UCSD-AML1 (cell line): ENCODE measurements around the gene ZNF121.
"Not testable (repeated sequence)": the region's sequence is repeated elsewhere in the genome, so short reads cannot be mapped to it uniquely, and the experiment has no call there.

Experiments used
- DNase-seq: peaks from one replicate; lab custom pipeline; 2025; ENCODE audit not compliant: unreplicated experiment; lab: John Stamatoyannopoulos, UW

ZNF121 gene

DNA sequence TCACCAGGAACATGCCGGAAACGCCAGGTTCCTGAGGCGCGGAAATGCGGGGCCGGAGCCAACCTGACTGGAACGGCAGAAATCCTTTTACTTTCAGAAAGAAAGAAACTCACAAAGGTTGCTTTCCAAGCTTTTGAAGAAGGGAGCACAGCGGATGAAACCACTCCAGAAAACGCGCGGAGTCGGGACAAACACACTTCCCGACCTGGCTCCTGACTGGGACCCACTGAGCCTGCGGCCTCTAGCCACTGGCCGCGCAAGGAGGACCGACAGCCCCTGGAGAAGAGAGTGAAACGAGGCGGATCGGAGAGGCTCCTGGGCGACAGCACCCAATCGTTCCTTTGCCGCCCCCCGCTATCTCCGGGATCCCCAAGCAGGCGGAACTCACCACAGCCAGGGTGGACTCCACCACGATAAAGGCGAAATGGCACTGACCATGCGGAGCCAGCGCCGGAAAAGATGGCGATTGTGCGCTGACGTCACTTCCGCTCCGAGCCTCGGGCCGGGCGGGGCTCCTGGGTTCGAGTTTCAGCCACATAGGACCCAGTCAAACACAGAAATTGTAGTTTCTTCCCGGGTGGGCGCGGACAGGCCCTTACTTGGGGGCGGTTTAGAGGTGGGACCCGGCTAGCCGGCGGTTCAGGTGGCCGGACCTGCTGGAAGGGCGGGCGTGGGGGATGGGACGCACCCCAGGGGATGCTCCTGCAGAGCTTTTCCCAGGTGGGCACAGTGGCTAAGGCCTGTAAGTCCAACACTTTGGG is at the start of gene ZNF121:
ZNF121 (minus strand) TSS at position 432 of the 761 bp plus-strand sequence. CDS start 16,407 bp downstream, outside the sequence.
- DNase-seq, result peak; percentile 86

GRCh38 chr19:9627856-9628255 is 43.6 kb upstream of the ZNF121 start:
- DNase-seq, result peak; percentile 9

- no peak for DNase-seq
Observed at GRCh38 chr19:9622531-9622930, 38.2 kb upstream of the ZNF121 start.

DNA sequence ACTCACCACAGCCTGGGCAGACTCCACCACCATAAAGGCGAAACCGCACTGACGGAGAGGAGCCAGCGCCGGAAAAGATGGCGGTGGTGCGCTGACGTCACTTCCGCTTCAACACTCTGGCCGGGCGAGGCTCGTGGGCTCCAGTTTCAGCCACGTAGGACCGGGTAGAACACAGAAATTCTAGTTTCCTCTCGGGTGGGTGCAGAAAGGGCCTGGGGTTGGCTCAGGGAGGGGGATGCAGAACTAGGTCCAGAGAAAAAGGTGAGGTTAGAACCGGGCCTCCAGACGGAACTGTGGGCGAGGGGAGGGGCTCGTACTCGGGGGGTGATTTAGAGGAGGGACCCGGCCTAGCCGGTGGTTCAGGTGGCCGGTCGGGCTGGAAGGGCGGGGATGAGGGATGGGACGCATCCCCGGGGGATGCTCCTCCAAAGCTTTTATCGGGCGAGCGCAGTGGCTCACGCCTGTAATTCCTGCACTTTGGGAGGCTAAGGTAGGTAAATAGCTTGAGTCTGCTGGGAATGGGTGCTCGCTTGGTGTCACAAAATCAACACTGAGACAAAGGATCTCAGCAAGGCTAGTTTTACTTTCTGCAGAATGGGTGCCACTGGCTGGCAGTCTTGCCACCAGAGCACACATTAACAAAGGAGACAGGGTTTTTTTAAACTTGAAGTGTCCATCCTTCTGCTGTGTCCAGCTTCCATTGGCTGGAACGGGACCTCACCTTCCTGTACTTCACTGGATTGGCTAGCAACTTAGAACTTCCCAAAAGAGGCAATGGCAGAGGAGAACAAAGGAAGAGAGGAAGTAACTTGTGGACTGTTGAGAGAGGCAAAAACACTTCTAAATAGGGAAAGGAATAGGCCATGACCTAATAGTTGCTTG is 37.1 kb upstream of the ZNF121 start, which contains the start of gene ZNF561:
ZNF561 (minus strand) TSS at position 77 of the 882 bp plus-strand sequence. CDS start 1,776 bp downstream, outside the sequence.
- peak; percentile 78 for DNase-seq

DNA sequence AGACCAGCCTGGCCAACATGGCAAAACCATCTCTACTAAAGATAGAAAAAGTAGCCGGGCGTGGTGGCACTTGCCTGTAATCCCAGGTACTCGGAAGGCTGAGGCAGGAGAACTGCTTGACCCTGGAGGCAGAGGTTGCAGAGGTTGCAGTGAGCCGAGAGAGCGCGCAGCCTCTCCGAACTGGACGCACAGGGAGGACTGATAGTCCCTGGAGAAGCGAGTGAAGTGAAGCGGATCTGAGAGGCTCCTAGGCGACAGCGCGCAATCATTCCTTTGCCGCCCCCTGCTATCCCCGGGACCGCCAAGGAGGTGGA is 36.5 kb upstream of the ZNF121 start:
- no peak for DNase-seq

GRCh38 chr19:9615844-9616243 is 31.5 kb upstream of the ZNF121 start:
- DNase-seq, result no peak

DNA sequence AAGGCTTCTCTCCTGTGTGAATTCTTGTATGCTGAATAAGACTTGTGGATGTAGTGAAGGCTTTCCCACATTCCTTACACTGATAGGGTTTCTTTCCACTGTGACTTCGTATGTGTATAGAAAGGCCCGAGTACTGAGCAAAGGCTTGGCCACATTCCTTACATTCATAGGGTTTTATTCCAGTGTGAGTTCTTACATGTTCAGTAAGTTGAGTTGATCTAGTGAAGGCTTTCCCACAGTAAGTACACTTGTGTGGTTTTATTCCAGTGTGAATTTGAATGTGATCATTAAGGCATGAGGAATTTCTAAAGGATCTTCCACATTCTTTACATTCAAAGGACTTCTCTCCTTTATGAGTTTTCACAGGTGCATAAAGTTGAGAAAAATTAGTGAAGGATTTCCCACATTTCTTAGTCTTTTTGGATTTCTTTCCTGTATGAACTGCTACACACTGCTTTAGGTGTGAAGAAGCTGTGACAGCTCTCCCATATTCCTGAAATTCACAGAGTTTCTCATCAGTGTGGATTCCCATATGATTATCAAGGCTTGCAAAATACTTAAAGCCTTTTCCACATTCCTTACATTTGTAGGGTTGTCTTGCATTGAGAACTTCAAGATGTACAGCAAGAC is 26.3 kb upstream of the ZNF121 start:
- DNase-seq, result no peak

GRCh38 chr19:9608912-9609311 is 24.6 kb upstream of the ZNF121 start:
- DNase-seq, result no peak

DNA sequence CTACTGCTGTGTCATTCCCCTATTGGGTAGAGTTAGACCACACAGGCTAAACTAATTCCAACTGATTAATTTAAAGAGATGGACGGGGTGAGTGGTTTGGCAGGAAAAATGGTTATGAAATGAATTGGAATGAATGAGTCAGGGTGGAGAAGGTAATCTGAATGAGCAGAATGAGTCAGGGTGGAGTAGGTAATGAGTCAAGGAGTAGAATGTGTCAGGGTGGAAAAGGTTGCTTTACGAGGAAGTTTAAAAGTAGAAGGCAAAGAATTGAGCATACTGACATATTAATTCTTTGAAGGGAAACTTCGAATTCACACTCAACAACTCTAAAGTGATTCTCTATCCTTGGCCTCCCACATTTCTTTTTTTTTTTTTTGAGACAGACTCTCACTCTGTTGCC is 12.7 kb upstream of the ZNF121 start:
- no peak for DNase-seq

- DNase-seq, result peak; percentile 62
Observed at GRCh38 chr19:9586764-9587163, 2.5 kb upstream of the ZNF121 start.

GRCh38 chr19:9582081-9582725 is 2.1 kb downstream of the ZNF121 start:
- DNase-seq, result not testable (repeated sequence)

GRCh38 chr19:9580728-9581127 is 3.6 kb downstream of the ZNF121 start:
- DNase-seq, result no peak

DNA sequence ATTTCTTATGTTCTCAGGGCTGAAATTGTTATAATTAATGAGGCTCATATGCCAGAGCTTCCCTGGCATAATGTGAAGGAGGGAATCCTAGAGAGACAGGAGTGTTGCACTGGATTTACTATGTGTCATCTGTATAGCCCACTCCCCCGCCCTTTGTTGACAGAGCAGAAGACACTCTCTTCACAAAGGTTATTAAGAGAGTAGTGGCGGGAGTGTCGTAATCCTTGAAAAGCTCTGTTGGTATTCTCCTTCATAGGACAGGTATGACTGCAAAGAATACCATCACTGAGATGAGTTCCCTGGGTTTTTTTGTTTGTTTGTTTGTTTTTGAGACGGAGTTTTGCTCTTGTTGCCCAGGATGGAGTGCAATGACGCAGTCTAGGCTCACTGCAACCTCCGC is 14.0 kb downstream of the ZNF121 start:
- no peak for DNase-seq

GRCh38 chr19:9566729-9567128 is 17.6 kb downstream of the ZNF121 start:
- no peak for DNase-seq

DNA sequence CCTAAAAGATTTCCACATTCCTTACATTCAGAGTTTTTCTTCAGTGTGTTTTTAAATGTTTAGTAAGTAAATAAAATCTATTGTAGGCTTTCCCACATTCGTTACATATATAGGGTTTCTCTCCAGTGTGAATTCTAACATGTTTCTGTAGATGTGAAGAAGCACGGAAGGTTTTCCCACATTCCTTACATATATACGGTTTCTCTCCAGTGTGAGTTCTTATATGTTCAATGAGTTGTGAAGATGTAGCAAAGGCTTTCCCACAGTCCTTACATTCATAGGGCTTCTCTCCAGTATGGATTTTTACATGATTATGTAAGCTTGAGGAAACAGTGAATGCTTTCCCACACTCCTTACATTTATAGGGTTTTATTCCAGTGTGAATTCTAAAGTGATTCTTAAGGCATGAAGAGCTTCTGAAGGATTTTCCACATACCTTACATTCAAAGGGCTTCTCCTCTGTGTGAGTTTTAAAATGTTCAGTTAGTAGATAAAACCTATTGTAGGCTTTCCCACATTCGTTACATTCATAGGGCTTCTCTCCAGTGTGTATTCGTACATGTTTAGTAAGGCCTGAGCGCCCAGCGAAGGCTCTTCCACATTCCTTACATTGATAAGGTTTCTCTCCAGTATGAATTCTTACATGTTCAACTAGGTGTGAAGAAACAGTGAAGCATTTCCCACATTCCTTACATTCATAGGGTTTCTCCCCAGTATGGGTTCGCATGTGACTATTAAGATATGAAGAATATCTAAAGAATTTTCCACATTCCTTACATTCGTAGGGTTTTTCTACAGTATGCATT is 18.2 kb downstream of the ZNF121 start:
- no peak for DNase-seq

DNA sequence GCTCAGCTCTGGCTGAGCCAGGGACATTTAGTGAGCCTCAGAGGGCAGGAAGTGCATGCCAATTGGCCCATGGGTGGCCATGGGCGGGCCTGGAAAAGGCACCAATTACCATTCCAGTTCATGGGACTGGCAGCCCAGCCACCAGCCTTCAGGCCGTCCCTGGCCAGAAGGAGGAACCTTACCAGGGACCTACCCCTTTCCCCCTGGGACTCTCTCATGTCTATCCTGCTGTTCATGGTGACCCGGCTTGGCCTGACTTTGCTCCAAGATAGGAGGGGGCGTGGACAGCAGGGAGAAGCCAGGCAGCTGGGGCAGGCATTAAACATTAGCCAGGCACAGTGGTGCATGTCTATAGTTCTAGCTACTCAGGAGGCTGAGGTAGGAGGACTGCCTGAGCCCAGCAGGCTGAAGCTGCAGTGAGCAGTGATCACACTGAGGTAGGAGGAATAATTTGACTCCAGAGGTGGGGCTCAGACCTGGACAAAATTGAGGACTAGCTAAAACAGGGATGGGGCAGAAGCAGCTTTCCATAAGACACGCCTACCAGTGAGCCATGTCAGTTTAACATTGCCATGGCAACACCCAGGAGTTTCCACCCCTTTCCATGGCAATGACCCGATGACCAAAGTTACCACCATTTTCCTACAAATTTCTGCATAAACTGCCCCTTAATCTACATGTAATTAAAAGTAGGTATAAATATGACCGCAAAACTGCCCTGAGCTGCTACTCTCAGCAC is 31.6 kb downstream of the ZNF121 start:
- no peak for DNase-seq

- no peak for DNase-seq
Observed at GRCh38 chr19:9547870-9548269, 36.4 kb downstream of the ZNF121 start.

GRCh38 chr19:9541281-9541680 is 43.0 kb downstream of the ZNF121 start:
- DNase-seq, result not testable (repeated sequence)

DNA sequence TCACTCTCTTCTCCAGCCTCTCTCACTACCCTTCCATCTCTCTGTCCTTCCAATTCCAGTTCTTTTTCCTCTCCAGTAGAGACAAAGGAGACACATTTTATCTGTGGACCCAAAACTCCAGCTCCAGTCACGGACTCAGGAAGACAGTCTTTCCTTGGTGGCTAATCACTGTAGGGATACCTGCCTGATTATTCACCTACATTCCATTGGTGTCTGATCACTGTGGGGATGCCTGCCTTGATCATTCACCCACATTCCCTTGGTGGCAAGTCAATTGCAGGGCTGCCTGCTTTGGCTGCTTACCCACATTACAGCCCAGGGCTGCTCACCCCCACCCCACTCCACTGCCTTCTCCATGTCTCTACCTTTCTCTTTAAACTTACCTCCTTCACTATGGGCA is 44.4 kb downstream of the ZNF121 start:
- not testable (repeated sequence) for DNase-seq

DNA sequence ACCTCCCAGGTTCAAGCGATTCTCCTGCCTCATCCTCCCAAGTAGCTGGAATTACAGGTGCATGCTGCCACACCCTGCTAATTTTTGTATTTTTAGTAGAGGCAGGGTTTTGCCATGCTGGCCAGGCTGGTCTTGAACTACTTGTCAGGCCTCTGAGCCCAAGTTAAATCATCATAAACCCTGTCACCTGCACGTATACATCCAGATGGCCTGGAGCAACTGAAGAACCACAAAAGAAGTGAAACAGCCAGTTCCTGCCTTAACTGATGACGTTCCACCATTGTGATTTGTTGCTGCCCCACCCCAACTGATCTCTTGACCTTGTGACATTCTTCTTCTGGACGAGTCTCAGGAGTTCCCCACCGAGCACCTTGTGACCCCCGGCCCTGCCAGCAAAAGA is 45.1 kb downstream of the ZNF121 start:
- not testable (repeated sequence) for DNase-seq
